Esophagus muscularis mucosa (tissue), 4 donors: ENCODE results near the gene FGD1. TPM values are rescaled to one million over a fixed set of nuclear protein-coding genes. Genes with fewer than 3 reads are reported as not detected.

Source experiments
- DNase-seq: peaks from one replicate; pipeline ENCODE4 v3.0.0-alpha.2; 2017; ENCODE audit errors: extremely low spot score
- H3K27ac ChIP-seq, 4 donors: fragments of 200-600 bp; sonication (generic); replicated peaks in 1 of 4; 1 replicate in 3 of 4; 2 replicates in 1 of 4; pipeline ENCODE4 v1.5.1; 2016 to 2019; ENCODE audit warnings: mild to moderate bottlenecking in 1 of 4
- H3K27me3 ChIP-seq, 4 donors: fragments of 200-600 bp; sonication (generic); one replicate each; pipeline versions ENCODE4 v1.5.1 to v1.6.0; 2016 to 2019
- H3K36me3 ChIP-seq, 4 donors: fragments of 200-600 bp; sonication (generic); one replicate each; pipeline ENCODE4 v1.5.1; 2016 to 2019
- H3K4me1 ChIP-seq, 4 donors: fragments of 200-600 bp; sonication (generic); one replicate each; pipeline ENCODE4 v1.5.1; 2016 to 2019
- H3K4me3 ChIP-seq, 4 donors: fragments of 200-600 bp; sonication (generic); 1 replicate in 2 of 4; 2 replicates in 2 of 4; pipeline ENCODE4 v1.5.1; 2016 to 2019; ENCODE audit warnings: mild to moderate bottlenecking in 4 of 4, moderate library complexity in 1 of 4
- H3K9me3 ChIP-seq, 4 donors: fragments of 200-600 bp; sonication (generic); 1 replicate in 3 of 4; 2 replicates in 1 of 4; pipeline ENCODE4 v1.5.1; 2016 to 2019
- CTCF ChIP-seq, 3 experiments: fragments of 200-600 bp in 2 of 3; fragments of 450-650 bp in 1 of 3; sonication (generic) in 2 of 3; IDR thresholded peaks; one replicate each; pipeline ENCODE4 v1.5.1; 2017 to 2019; ENCODE audit warnings: antibody characterized with exemption in 3 of 3, mild to moderate bottlenecking in 2 of 3, moderate library complexity in 1 of 3
- EP300 ChIP-seq: sonication (generic); formaldehyde crosslinking; IDR thresholded peaks from one replicate; pipeline ENCODE4 v1.6.1; 2017; ENCODE audit warnings: antibody characterized with exemption
- POLR2A ChIP-seq: fragments of 450-650 bp; IDR thresholded peaks from one replicate; pipeline ENCODE4 v1.6.1; 2017; ENCODE audit warnings: antibody characterized with exemption, moderate library complexity, mild to moderate bottlenecking, low read depth
- POLR2AphosphoS5 ChIP-seq, 2 donors: sonication (generic); formaldehyde crosslinking; IDR thresholded peaks; one replicate each; pipeline ENCODE4 v1.6.1; 2017; ENCODE audit warnings: antibody characterized with exemption in 2 of 2
- WGBS: methylation state at CpG from one replicate; pipeline ENCODE4 v1.1.5; 2018; 5-methylcytosine and 5-hydroxymethylcytosine counted together
- intact Hi-C: fragments of 100-400 bp; cut with DNase I; formaldehyde crosslinking; loops from one replicate; pipeline ENCODE4 v1.15.1; 2023
- total RNA-seq, 4 donors: library from RNA; depleted of rRNA; stranded (reverse); fragments of >200 nt; gene quantifications; one replicate each; pipeline versions ENCODE4 v1.1.0 to v1.2.1, GENCODE V29; 2016

The FGD1 gene
- total RNA-seq, 4 donors from 2014 or later, result 3.7 to 11.4 (median 6.3) TPM

DNA sequence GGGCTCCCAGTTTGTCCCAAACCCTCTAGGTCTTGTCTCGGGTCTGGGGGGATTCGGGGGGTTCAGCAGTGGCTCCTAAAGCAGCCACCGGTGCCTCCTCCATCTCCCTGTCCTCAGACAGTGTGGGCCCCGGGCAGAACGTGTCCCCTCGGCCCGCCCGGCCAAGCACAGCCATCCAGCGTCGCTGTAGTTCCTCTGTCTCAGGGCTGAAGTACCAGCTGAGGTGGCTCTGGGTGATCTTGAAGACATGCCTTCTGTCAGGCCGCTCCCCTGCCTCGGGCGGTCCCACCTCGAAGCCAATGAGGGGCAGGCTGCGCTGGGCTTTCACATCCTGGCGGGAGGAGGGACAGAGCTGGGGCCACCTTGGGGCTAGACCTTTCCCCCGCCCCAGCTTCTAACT, 50.0 kb downstream of the FGD1 start:
- Histone ChIP-seq H3K9me3 (no peaks in the 10 kb centered on the region), H3K4me3 (no peak overlapping the region), H3K27ac (no peak overlapping the region), H3K4me1 (peaks cover 11 to 16% (median 14%) of the 10 kb centered on the region in 4 donors), H3K27me3 (no peaks in the 10 kb centered on the region), H3K36me3 (peaks cover 0 to 63% (median 33%) of the 10 kb centered on the region in 4 donors)
- TF ChIP-seq EP300 (no peak), CTCF (IDR thresholded peaks at IDR 0.05) (no peak), POLR2AphosphoS5 (IDR thresholded peaks at IDR 0.05) (no peak)
- no peak for DNase-seq
- 50% methylated on average over 1 of the region's 17 CpGs for WGBS
- intact Hi-C loops, result no loop called here

GRCh38 chrX:54444752-54445151, 51.3 kb downstream of the FGD1 start:
- Histone ChIP-seq H3K27me3 (no peaks in the 10 kb centered on the region), H3K4me1 (peaks cover 11 to 21% (median 18%) of the 10 kb centered on the region in 4 donors), H3K9me3 (no peaks in the 10 kb centered on the region), H3K36me3 (peaks cover 0 to 63% (median 33%) of the 10 kb centered on the region in 4 donors), H3K4me3 (no peak overlapping the region), H3K27ac (no peak overlapping the region)
- TF ChIP-seq POLR2A, result no peak
- TF ChIP-seq POLR2AphosphoS5 (IDR thresholded peaks at IDR 0.05), result no peak
- no peak for TF ChIP-seq EP300
- TF ChIP-seq CTCF (IDR thresholded peaks at IDR 0.05), result no peak
- intact Hi-C loops, result no loop called here
- WGBS, result 75% methylated on average over 6 of the region's 6 CpGs
- no peak for DNase-seq

DNA sequence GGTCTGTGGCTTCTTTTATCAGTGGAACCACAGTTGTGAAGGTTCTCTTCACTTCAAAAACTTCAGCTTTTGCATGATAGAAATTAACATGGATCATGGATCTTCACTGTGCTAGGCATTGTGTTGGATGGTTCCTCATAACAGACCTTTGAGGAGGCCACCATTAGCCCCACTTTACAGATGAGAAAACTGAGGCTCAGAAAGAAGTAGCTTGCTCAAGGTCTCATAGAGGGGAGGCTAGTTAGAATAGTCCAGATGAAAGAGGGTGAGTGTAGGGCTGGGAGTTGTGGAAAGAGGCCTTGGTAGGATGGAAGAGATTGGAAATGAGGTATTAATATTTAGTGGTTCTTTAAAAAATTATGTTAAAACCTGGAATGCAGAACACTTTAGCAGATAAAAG, 53.2 kb downstream of the FGD1 start:
- H3K4me1 ChIP-seq, result peaks cover 11 to 27% (median 24%) of the 10 kb centered on the region in 4 donors
- no peak overlapping the region for H3K4me3 ChIP-seq
- no peak for TF ChIP-seq POLR2AphosphoS5 (IDR thresholded peaks at IDR 0.05)
- TF ChIP-seq EP300, result no peak
- no peak for TF ChIP-seq CTCF (IDR thresholded peaks at IDR 0.05)
- H3K36me3 ChIP-seq, result peaks cover 0 to 46% (median 21%) of the 10 kb centered on the region in 4 donors
- intact Hi-C loops, result no loop called here
- no peak for DNase-seq
- no peaks in the 10 kb centered on the region for H3K27me3 ChIP-seq
- no peaks in the 10 kb centered on the region for H3K9me3 ChIP-seq
- no peak overlapping the region for H3K27ac ChIP-seq

DNA sequence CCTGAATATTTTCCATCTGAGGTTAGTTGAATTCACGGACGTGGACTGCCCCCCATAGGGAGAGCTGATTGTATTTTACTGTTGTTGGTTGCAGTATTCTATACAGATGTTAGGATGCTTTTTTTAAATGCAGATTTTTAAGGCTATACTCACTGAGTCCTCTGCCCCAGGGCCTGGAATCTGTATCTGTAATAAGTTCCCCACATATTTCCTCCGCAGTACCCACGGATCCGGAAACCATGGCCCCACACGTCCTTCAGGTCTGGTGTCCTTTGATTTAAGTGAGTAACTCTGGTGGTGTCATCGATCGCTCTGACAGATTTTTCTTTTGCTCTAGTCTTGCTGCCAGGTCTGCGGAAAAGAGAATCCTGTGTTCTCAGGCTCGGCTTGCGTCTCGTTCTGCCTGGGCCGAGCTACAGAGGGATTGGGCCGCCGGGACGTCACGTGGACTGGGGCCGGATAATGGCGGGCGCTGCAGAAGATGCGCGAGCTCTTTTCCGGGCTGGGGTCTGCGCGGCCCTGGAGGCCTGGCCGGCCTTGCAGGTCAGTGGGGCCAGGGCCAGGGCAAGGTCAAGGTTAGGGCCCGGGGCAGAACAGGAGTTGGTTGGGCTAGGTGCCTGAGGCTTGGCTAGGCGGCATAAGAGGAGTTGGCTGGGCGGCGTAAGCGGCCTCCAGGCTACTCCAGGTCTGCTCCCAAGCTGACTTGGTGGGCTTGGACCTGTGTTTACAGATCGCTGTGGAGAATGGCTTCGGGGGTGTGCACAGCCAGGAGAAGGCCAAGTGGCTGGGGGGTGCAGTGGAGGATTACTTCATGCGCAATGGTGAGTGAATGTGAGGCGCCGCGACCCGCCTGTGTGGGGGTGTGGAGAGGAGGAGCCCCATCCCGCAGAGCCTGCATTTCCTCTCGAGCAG, 55.8 kb downstream of the FGD1 start, which contains the start of gene TSR2:
TSR2 (plus strand) TSS at position 445 of the 912 bp plus-strand sequence; CDS start at position 463, 18 bp downstream.
- Histone ChIP-seq H3K4me3 (peak within 1 kb of the TSS; percentile 77 to 89 (median 78)), H3K9me3 (no peaks in the 10 kb centered on the region), H3K27ac (peak within 1 kb of the TSS; percentile 68 to 74 (median 71)), H3K27me3 (no peaks in the 10 kb centered on the region), H3K4me1 (peaks cover 11 to 27% (median 24%) of the 10 kb centered on the region in 4 donors), H3K36me3 (peaks cover 0 to 22% (median 13%) of the 10 kb centered on the region in 4 donors)
- intact Hi-C loops, result no loop called here
- peak; percentile 93 for DNase-seq
- WGBS, result 35% methylated on average over 26 of the region's 40 CpGs
- TF ChIP-seq CTCF (IDR thresholded peaks at IDR 0.05) (no peak), POLR2AphosphoS5 (IDR thresholded peaks at IDR 0.05) (peak; percentile 82 to 90), EP300 (no peak), POLR2A (no peak)
